OCI-LY7 (cell line): Measurements from ENCODE around the gene PLXNB1. TPM values are rescaled to one million over a fixed set of nuclear protein-coding genes. Genes with fewer than 3 reads are reported as not detected.

Source experiments
- BruUV-seq: library from RNA; stranded (reverse); fragments of 400-500 nt; replicated peaks from 2 replicates; lab custom pipeline; 2021; lab: Mats Ljungman, UMichigan
- CTCF ChIA-PET: fragments of 300-600 bp; sonication (Branson Sonifier 250); formaldehyde crosslinking; loops from one replicate; lab custom pipeline; 2022; ENCODE audit warnings: antibody characterized with exemption; ENCODE audit not compliant: unreplicated experiment; lab: Charles Lee
- POLR2A ChIA-PET: fragments of 300-600 bp; sonication (Branson Sonifier 250); formaldehyde crosslinking; loops from one replicate; lab custom pipeline; 2022; ENCODE audit warnings: antibody characterized with exemption; lab: Charles Lee
- DNase-seq: peaks from one replicate; pipeline ENCODE4 v3.0.0-alpha.2; 2015; ENCODE audit warnings: low spot score
- H2AFZ ChIP-seq: fragments of 200-600 bp; sonication (generic), shearing (Covaris generic); 2 replicates; pipeline ENCODE4 v1.6.1; 2014; ENCODE audit warnings: mild to moderate bottlenecking, antibody characterized with exemption, low read length, moderate library complexity
- H3K27ac ChIP-seq: fragments of 200-600 bp; sonication (generic); 2 replicates; pipeline ENCODE4 v1.5.1; 2014; ENCODE audit warnings: mixed run types, low read depth, mild to moderate bottlenecking, moderate library complexity, low read length, inconsistent platforms; ENCODE audit not compliant: poor library complexity, severe bottlenecking
- H3K36me3 ChIP-seq: fragments of 200-600 bp; sonication (generic); 2 replicates; pipeline ENCODE4 v1.6.1; 2014; ENCODE audit warnings: mild to moderate bottlenecking, antibody characterized with exemption, low read length, moderate library complexity, mixed read lengths; ENCODE audit not compliant: insufficient read depth
- H3K4me1 ChIP-seq: fragments of 200-600 bp; sonication (generic); 2 replicates; pipeline ENCODE4 v1.5.1; 2014; ENCODE audit warnings: mild to moderate bottlenecking, low read length; ENCODE audit not compliant: insufficient read depth, poor library complexity, severe bottlenecking
- H3K4me2 ChIP-seq: fragments of 200-600 bp; sonication (generic); 2 replicates; pipeline ENCODE4 v1.6.1; 2014; ENCODE audit warnings: mild to moderate bottlenecking, low read length
- H3K4me3 ChIP-seq: fragments of 200-600 bp; sonication (generic); 2 replicates; pipeline ENCODE4 v1.5.1; 2014; ENCODE audit warnings: mild to moderate bottlenecking, low read depth, low read length; ENCODE audit not compliant: poor library complexity, severe bottlenecking
- H3K79me2 ChIP-seq: fragments of 200-600 bp; sonication (generic); 2 replicates; pipeline ENCODE4 v1.6.1; 2016; ENCODE audit warnings: low read depth, mild to moderate bottlenecking, low read length, moderate library complexity, mixed read lengths; ENCODE audit not compliant: insufficient read depth
- H3K9me2 ChIP-seq: fragments of 200-600 bp; sonication (generic); 2 replicates; pipeline ENCODE4 v1.6.1; 2016; ENCODE audit warnings: mild to moderate bottlenecking, low read length, mixed read lengths; ENCODE audit not compliant: insufficient read depth
- H3K9me3 ChIP-seq: fragments of 200-600 bp; sonication (generic); 2 replicates; pipeline ENCODE4 v1.6.1; 2014; ENCODE audit warnings: mild to moderate bottlenecking, mixed run types, low read length, mixed read lengths
- H4K20me1 ChIP-seq: fragments of 200-600 bp; sonication (generic); 2 replicates; pipeline ENCODE4 v1.6.1; 2014; ENCODE audit warnings: mild to moderate bottlenecking, antibody characterized with exemption, low read length, moderate library complexity, mixed read lengths; ENCODE audit not compliant: insufficient read depth
- CTCF ChIP-seq: fragments of 200-600 bp; sonication (generic); conservative IDR thresholded peaks from 2 replicates; pipeline ENCODE4 v1.5.1; 2014; ENCODE audit warnings: mild to moderate bottlenecking, antibody characterized with exemption, low read length, moderate library complexity, mixed read lengths
- EZH2phosphoT487 ChIP-seq: fragments of 200-600 bp; sonication (generic); IDR thresholded peaks from 2 replicates; pipeline ENCODE4 v1.6.1; 2018; ENCODE audit warnings: low read depth, borderline replicate concordance, mild to moderate bottlenecking, mixed run types, antibody characterized with exemption, low read length, moderate library complexity, mixed read lengths
- intact Hi-C: fragments of 100-400 bp; cut with micrococcal nuclease; formaldehyde crosslinking; loops from one replicate; pipeline ENCODE4 v1.10.0; 2022; ENCODE audit not compliant: unreplicated experiment
- total RNA-seq, 2 experiments: library from RNA; depleted of rRNA in 1 of 2; stranded (reverse); fragments of >200 nt in 1 of 2; shearing (Covaris generic) in 1 of 2; gene quantifications; 2 replicates each; pipeline ENCODE4 v1.2.3, GENCODE V29; 2014 to 2022

The PLXNB1 gene
- total RNA-seq, 2 experiments from 2014 or later: 4.4 to 6.4 TPM

- no peak overlapping the region for H3K27ac ChIP-seq
Measured at GRCh38 chr3:48430708-48431101, 819 bp upstream of the PLXNB1 start.

GRCh38 chr3:48429317-48429959, 448 bp downstream of the PLXNB1 start:
- H3K9me2 ChIP-seq: no peaks in the 10 kb centered on the region
- H3K36me3 ChIP-seq: peaks cover 33% of the 10 kb centered on the region; the same call in 1 of the 2 replicates
- H3K9me3 ChIP-seq: no peaks in the 10 kb centered on the region
- BruUV-seq: no TSS peak
- H3K4me2 ChIP-seq: peak overlapping the region; percentile 91
- intact Hi-C loops: no loop called here
- H4K20me1 ChIP-seq: no peaks in the 10 kb centered on the region
- peak overlapping the region; percentile 63 for H2AFZ ChIP-seq
- POLR2A ChIA-PET: no interaction called here
- TF ChIP-seq EZH2phosphoT487 (no peak), CTCF (no peak)
- H3K4me3 ChIP-seq: peak overlapping the region; percentile 74
- H3K79me2 ChIP-seq: no peaks in the 10 kb centered on the region
- H3K27ac ChIP-seq: no peak overlapping the region
- H3K4me1 ChIP-seq: peaks cover 13% of the 10 kb centered on the region
- peak; percentile 58 for DNase-seq
- CTCF ChIA-PET: no interaction called here

More at GRCh38 chr3:48430708-48431101, 819 bp upstream of the PLXNB1 start:
- no peaks in the 10 kb centered on the region for H3K9me3 ChIP-seq
- H4K20me1 ChIP-seq: peaks cover 5% of the 10 kb centered on the region; the same call in 1 of the 2 replicates
- no peaks in the 10 kb centered on the region for H3K79me2 ChIP-seq
- no peak for DNase-seq
- intact Hi-C loops: loop anchor here (10.0 kb wide), 1 partner anchor 126 kb away; the partner anchor contains the start of gene NME6
- no peak overlapping the region for H3K4me3 ChIP-seq
- no TSS peak for BruUV-seq
- no peak overlapping the region for H2AFZ ChIP-seq
- no peaks in the 10 kb centered on the region for H3K9me2 ChIP-seq
- H3K36me3 ChIP-seq: peaks cover 38% of the 10 kb centered on the region; the same call in 1 of the 2 replicates
- CTCF ChIA-PET: no interaction called here
- no peak for TF ChIP-seq CTCF
- no peak for TF ChIP-seq EZH2phosphoT487
- H3K4me2 ChIP-seq: no peak overlapping the region
- POLR2A ChIA-PET: interaction anchor here (0.5 to 0.6 kb wide), 3 partner anchors 64 to 509 kb away, joined by 3 to 4 read pairs (median 4); no protein-coding TSS in a partner anchor
- peaks cover 16% of the 10 kb centered on the region for H3K4me1 ChIP-seq
